SK-N-MC (cell line): ENCODE results near the gene C17orf75.

Experiments
- EZH2 ChIP-seq: fragments of 200-600 bp; sonication (generic); IDR thresholded peaks from one replicate; pipeline ENCODE4 v1.6.1; 2017; ENCODE audit warnings: antibody characterized with exemption
- POLR2AphosphoS5 ChIP-seq: IDR thresholded peaks from 2 replicates; pipeline ENCODE4 v1.6.1; 2012; ENCODE audit warnings: mild to moderate bottlenecking, low read depth, low read length, borderline replicate concordance

GRCh38 chr17:32314636-32315035, 27.3 kb downstream of the C17orf75 start:
- TF ChIP-seq POLR2AphosphoS5 (no peak), EZH2 (no peak)
